Middle frontal gyrus (tissue), 1 donor: ENCODE data around the gene PKD1.

Source experiments
- DNase-seq: peaks from one replicate; pipeline ENCODE4 v3.0.0-alpha.2; 2015; ENCODE audit warnings: low spot score; ENCODE audit errors: extremely low spot score

Gene PKD1

GRCh38 chr16:2053897-2054296, 81.8 kb downstream of the PKD1 start:
- no peak for DNase-seq

DNA sequence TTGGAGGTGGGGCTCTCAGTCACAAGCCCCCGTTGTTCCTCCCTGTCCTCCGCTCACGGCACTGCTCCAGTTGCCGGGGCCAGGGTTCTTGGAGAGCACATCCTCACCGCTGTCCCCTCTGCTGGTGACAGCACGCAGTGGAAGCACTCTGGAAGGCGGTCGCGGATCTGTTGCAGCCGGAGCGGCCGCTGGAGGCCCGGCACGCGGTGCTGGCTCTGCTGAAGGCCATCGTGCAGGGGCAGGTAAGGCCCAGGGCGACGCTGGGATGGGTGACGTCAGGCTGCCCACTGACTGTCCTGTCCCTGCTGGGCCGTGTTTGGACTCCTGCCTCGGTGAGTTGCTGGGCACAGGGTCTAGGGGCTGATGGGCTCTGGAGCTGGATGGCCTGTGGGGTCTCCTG, 82.5 kb downstream of the PKD1 start:
- no peak for DNase-seq

GRCh38 chr16:2048116-2048543, 87.6 kb downstream of the PKD1 start:
- no peak for DNase-seq

GRCh38 chr16:2047330-2048115, 88.2 kb downstream of the PKD1 start, which contains the start of the genes NTHL1 and TSC2:
NTHL1 (minus strand) TSS chr16:2047834; CDS start chr16:2047823, 11 bp downstream.
TSC2 (plus strand) TSS chr16:2047985; CDS start chr16:2048616, 631 bp downstream.
- peak; percentile 94 for DNase-seq

DNA sequence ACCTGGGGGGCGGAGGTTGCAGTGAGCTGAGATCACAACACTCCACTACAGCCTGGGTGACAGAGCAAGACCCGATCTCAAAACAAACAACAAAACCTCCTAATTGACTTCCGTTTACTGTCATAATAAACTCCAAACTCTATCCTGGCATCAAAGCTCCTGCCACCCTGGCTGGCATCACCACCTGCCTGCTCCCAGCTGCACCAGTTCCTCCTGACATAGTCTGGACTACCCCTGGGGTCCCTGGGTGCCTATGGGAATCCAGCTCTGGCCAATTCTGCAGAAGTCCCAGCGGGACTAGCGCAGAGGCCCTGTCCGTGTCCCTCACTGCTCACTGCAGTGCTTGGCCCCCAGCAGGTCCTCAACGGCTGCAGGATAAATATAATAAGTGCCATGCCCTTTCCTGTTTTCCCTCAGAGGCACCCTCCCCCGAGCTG, 88.8 kb downstream of the PKD1 start:
- DNase-seq: no peak

DNA sequence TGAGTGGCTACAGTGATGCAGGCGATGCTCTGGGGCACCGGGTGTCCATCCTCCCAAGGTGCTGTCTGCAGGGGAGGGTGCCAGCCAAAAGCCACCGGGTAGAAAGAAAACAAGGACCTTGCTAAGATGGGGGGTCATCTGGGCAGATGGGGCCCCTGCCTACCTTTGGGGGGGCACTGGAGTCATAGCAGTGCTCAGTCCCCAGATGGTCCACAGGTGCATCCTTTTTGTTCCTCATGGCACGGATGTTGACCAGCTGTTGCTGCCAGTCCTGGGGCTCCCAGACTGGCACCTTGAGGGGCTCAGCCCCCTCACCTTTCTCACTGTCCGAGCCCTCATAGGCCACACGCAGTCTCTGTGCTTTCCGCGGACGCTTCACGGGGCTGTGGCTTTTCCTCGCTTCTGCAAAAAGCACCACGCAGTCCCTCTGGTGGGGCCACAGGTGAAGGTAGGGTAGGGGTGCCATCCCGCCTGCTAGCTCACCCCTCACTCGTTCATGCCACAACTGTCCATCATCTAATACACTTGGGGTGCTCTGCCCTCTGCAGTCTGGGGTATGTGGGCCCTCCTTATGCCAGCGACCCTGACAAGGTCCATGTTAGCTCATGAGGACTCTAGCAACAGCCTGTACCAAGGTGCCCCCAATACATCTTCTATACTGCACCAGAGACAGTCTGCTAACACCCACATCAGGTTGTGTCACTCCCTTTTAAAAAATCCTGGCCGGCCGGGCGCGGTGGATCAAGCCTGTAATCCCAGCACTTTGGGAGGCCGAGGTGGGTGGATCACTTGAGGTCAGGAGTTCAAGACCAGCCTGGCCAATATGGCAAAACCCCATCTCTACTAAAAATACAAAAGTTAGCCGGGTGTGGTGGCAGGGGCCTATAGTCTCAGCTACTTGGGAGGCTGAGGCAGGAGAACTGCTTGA, 89.5 kb downstream of the PKD1 start:
- no peak for DNase-seq

DNA sequence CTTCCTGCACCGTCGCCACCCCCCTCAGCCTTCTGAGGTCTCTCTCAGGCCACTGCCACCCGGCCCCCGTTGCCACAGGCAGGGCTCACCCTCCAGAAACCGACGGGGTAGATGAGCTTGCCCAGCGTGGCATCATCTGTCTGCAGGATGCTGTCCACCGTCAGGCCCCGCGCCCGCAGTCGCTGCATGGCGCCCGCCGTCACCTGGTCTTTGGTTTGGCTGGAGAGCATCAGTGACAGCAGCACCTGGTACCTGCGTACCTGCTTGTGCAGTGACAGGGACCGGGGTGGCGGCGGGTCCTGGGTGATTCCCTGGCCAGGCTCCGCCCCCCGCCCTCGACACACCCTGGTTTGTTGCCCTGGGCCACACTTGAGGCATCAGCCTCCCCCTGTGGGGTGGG, 91.2 kb downstream of the PKD1 start:
- no peak for DNase-seq

DNA sequence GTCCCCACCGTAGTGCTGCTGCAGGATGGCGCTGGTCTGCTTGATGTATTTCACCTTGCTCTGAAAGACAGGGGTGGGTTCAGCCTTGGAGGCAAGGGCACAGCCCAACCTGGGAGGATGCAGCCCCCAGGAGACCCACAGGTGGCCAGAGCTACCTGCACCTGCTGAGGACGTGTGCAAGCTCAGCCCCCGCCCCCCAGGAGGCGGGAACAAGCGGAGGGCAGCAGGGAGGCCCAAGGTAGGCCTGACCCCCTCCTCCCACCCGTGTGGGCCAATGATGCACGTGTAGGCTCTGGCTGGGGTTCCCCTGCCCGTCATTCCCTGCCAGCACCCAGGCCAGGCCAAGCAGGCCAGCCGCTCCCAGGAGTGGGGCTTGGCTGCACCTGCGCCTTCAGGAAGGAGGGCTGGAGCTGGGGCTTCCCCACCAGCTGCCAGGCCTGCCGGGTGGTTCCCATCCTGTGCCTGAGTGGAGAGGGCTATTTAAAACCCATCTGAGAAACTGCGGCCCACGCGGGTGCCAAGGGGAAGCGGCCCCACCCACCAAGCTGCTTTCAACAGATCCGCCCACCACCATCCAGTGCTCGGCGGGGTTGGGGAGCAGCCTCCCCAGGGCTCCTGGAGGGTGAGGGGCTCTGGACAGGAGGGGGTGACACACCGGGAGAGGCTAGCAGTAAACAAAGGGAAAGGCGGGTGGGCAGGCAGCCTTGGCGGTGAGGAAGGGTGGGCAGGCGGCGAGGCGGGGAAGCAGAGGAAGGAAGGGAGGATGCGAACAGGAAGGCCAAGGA, 91.8 kb downstream of the PKD1 start:
- peak; percentile 12 for DNase-seq

GRCh38 chr16:2042986-2043666, 92.6 kb downstream of the PKD1 start:
- no peak for DNase-seq

DNA sequence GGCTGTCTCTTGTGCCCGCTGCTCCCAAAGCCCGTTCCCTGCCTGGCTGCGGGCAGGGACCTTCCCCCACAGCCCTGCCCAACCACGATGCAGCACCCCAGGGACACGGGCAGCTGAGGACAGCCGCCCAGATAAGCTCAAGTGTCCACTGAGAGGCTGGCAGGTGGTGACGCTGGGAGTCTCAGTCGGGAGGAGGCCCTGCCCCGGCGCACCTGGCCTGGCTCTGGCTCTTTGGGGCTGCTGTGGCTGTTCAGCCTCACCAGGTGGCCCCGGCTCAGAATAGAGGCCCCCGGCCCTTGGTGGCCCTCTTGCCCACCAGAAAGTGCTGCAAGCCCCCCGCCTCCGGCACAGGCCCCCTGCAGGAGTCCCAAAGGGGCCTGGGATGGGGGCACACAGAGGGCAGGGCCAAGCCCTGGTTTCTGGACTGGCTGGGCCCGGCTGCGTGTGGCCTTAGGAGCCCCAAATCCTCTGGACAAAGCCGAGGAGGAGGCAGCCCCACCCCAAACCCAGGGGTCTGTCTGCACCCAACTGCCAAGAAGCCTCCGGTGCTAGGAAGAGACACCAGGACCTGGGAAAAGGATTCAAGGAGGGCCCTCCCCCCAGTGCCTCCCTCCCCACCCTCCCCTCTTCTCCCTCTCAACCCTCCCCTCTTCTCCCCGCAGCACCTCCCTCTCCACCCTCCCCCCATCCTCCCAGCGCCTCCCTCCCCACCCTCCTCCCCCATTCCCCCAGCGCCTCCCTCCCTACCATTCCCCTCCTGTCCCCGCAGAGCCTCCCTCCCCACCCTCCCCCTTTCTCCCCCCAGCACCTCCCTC, 93.3 kb downstream of the PKD1 start:
- DNase-seq: no peak

DNA sequence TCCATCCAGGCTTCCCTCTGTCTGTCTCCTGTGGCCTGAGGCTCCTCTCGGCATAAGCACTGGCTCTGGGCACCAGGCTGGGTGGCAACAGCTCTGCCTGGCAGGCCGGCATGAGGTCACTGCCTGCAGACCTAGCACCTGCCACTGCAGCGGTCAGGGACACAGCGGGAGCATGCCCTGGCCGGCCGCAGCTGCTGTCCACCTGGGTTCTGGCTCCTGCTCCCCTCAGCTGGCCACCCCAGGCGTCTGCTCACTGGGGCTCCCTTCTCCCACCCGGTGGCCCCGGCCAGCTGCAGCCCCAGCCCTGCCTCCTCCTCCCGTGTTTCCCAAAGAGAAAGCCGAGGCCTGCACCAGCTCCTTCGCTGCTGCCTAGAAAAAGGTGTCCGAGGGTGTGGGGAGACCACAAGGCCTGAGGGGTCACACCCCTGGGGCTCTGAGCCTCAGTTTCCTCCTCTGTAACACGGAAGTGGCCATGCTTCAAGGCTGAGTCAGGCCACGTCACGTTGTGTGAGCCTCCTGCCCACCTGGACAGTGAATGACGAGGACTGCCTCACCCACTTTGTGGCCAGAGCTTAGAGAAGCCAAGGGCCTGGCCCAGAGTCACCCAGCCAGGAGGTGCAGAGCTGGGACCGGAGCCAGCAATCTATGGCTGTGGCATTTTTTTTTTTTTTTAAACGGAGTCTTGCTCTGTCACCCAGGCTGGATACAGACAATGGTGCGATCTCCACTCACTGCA, 94.7 kb downstream of the PKD1 start:
- DNase-seq: no peak

- no peak for DNase-seq
Measured at GRCh38 chr16:2040041-2040786, 95.5 kb downstream of the PKD1 start.

DNA sequence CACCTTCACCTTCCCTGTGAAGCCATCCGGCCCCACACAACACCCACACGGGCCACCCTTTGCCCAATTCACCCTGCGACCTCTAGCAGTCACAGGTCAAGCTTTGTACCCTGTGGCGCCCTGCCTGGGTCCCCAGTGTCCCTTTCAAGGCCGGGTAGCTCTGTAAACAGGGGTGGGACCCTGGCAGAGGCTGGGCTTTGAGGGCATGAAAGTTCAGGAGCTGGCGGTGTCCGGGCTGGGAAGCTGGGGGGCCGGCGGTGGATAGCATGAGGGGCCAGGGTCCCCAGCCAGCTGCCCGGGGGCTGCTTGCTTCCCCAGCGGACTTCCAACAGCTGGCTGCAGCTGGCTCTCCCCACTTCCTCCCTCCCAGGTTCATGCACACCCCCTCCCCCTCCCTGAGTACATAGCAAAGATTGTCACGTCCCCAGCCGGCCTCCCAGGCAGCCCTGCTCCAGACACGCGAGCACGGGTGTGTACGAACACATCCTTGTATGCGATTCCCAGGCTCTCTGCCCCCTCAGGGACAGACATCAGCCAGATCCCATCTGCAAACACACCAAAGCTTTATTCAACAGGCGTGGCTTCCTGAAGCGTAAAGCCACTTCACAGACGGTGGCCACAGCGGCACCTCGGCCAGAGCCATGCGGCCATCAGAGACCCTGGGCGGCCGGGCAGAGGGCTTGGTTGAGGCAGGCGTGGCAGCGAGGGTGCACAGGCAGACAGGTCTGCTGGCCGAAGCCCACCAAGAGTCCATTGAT, 96.2 kb downstream of the PKD1 start:
- DNase-seq: no peak
